Activated T-cell treated with anti-CD3 and anti-CD28 coated beads, Interleukin-2, amount 50 U/mL, for 4 hours (primary cell): ENCODE data around the gene FAAP20. TPM values are rescaled to one million over a fixed set of nuclear protein-coding genes. Genes with fewer than 3 reads are reported as not detected.

Experiments
- ATAC-seq, 2 donors: fragments of 200-7000 bp; cut with Tn5 transposase; one replicate each; pipeline ENCODE4 v1.10.0; 2021
- DNase-seq: peaks from one replicate; pipeline ENCODE4 v3.0.0-alpha.2; 2020
- H3K27me3 Mint-ChIP-seq: one replicate; pipeline ENCODE4 v1.8.0; 2021; ENCODE audit warnings: low read depth, mixed read lengths
- H3K36me3 Mint-ChIP-seq: one replicate; pipeline ENCODE4 v1.8.0; 2022; ENCODE audit warnings: mixed read lengths; ENCODE audit not compliant: insufficient read depth
- H3K4me1 Mint-ChIP-seq: one replicate; pipeline ENCODE4 v1.8.0; 2021; ENCODE audit warnings: low read depth, mixed read lengths
- H3K4me3 Mint-ChIP-seq: one replicate; pipeline ENCODE4 v1.8.0; 2021; ENCODE audit warnings: mild to moderate bottlenecking, moderate library complexity, mixed read lengths
- H3K9me3 Mint-ChIP-seq: one replicate; pipeline ENCODE4 v1.8.0; 2021; ENCODE audit warnings: mixed read lengths
- total RNA-seq, 3 donors: library from RNA; stranded (reverse); gene quantifications; one replicate each; pipeline ENCODE4 v1.2.1, GENCODE V29; 2021

Gene FAAP20
- total RNA-seq, 3 donors from 2014 or later, result 67.8 to 82.3 (median 69.9) TPM

- Mint-ChIP-seq H3K9me3 (no peaks in the 10 kb centered on the region), H3K4me3 (peak overlapping the region; percentile 78), H3K27me3 (no peaks in the 10 kb centered on the region), H3K4me1 (peaks cover 16% of the 10 kb centered on the region), H3K36me3 (no peaks in the 10 kb centered on the region)
- no peak for DNase-seq
- ATAC-seq, result no peak
Measured at GRCh38 chr1:2226525-2227345, 32.2 kb upstream of the FAAP20 start.

GRCh38 chr1:2224631-2225428 is 30.3 kb upstream of the FAAP20 start:
- ATAC-seq, result no peak
- Mint-ChIP-seq H3K27me3 (no peaks in the 10 kb centered on the region), H3K36me3 (no peaks in the 10 kb centered on the region), H3K4me1 (peaks cover 6% of the 10 kb centered on the region), H3K9me3 (no peaks in the 10 kb centered on the region), H3K4me3 (no peak overlapping the region)
- no peak for DNase-seq

GRCh38 chr1:2224170-2224584 is 29.6 kb upstream of the FAAP20 start:
- H3K9me3 Mint-ChIP-seq, result peaks cover 1% of the 10 kb centered on the region
- H3K27me3 Mint-ChIP-seq, result no peaks in the 10 kb centered on the region
- H3K36me3 Mint-ChIP-seq, result no peaks in the 10 kb centered on the region
- no peak for DNase-seq
- peaks cover 6% of the 10 kb centered on the region for H3K4me1 Mint-ChIP-seq
- no peak overlapping the region for H3K4me3 Mint-ChIP-seq
- no peak for ATAC-seq

- no peak for ATAC-seq
- H3K4me3 Mint-ChIP-seq, result no peak overlapping the region
- no peaks in the 10 kb centered on the region for H3K36me3 Mint-ChIP-seq
- peaks cover 8% of the 10 kb centered on the region for H3K9me3 Mint-ChIP-seq
- H3K4me1 Mint-ChIP-seq, result peaks cover 4% of the 10 kb centered on the region
- no peaks in the 10 kb centered on the region for H3K27me3 Mint-ChIP-seq
- DNase-seq, result no peak
Measured at GRCh38 chr1:2221271-2221670, 26.7 kb upstream of the FAAP20 start.

- ATAC-seq, result no peak
- Mint-ChIP-seq H3K9me3 (peaks cover 8% of the 10 kb centered on the region), H3K4me1 (peaks cover 8% of the 10 kb centered on the region), H3K36me3 (no peaks in the 10 kb centered on the region), H3K4me3 (no peak overlapping the region), H3K27me3 (no peaks in the 10 kb centered on the region)
- DNase-seq, result no peak
Measured at GRCh38 chr1:2216767-2217058, 22.1 kb upstream of the FAAP20 start.

GRCh38 chr1:2215909-2216766 is 21.6 kb upstream of the FAAP20 start:
- ATAC-seq (no peak), DNase-seq (no peak)
- Mint-ChIP-seq H3K9me3 (peaks cover 8% of the 10 kb centered on the region), H3K27me3 (no peaks in the 10 kb centered on the region), H3K4me3 (no peak overlapping the region), H3K36me3 (no peaks in the 10 kb centered on the region), H3K4me1 (peaks cover 8% of the 10 kb centered on the region)

GRCh38 chr1:2215329-2215728 is 20.8 kb upstream of the FAAP20 start:
- no peak overlapping the region for H3K4me3 Mint-ChIP-seq
- no peaks in the 10 kb centered on the region for H3K27me3 Mint-ChIP-seq
- peaks cover 8% of the 10 kb centered on the region for H3K4me1 Mint-ChIP-seq
- H3K9me3 Mint-ChIP-seq, result peaks cover 8% of the 10 kb centered on the region
- no peak for ATAC-seq
- DNase-seq, result no peak
- H3K36me3 Mint-ChIP-seq, result no peaks in the 10 kb centered on the region

- H3K9me3 Mint-ChIP-seq, result peaks cover 8% of the 10 kb centered on the region
- peaks cover 8% of the 10 kb centered on the region for H3K4me1 Mint-ChIP-seq
- DNase-seq (no peak), ATAC-seq (no peak)
- no peaks in the 10 kb centered on the region for H3K27me3 Mint-ChIP-seq
- H3K4me3 Mint-ChIP-seq, result no peak overlapping the region
- H3K36me3 Mint-ChIP-seq, result no peaks in the 10 kb centered on the region
Measured at GRCh38 chr1:2214541-2215241, 20.1 kb upstream of the FAAP20 start.

- Mint-ChIP-seq H3K27me3 (no peaks in the 10 kb centered on the region), H3K4me3 (no peak overlapping the region), H3K36me3 (no peaks in the 10 kb centered on the region), H3K4me1 (peaks cover 8% of the 10 kb centered on the region), H3K9me3 (peaks cover 3% of the 10 kb centered on the region)
- ATAC-seq, result no peak
- DNase-seq, result no peak
Measured at GRCh38 chr1:2213576-2214505, 19.3 kb upstream of the FAAP20 start.

- H3K27me3 Mint-ChIP-seq, result no peaks in the 10 kb centered on the region
- H3K36me3 Mint-ChIP-seq, result no peaks in the 10 kb centered on the region
- no peak for DNase-seq
- H3K4me3 Mint-ChIP-seq, result no peak overlapping the region
- peak; percentile 74 to 81 for ATAC-seq
- H3K9me3 Mint-ChIP-seq, result no peaks in the 10 kb centered on the region
- H3K4me1 Mint-ChIP-seq, result peaks cover 8% of the 10 kb centered on the region
Measured at GRCh38 chr1:2212532-2213491, 18.2 kb upstream of the FAAP20 start.

- Mint-ChIP-seq H3K4me1 (peaks cover 8% of the 10 kb centered on the region), H3K27me3 (no peaks in the 10 kb centered on the region), H3K9me3 (no peaks in the 10 kb centered on the region), H3K4me3 (no peak overlapping the region), H3K36me3 (no peaks in the 10 kb centered on the region)
- ATAC-seq (no peak), DNase-seq (no peak)
Measured at GRCh38 chr1:2212274-2212531, 17.6 kb upstream of the FAAP20 start.

GRCh38 chr1:2210786-2211185 is 16.2 kb upstream of the FAAP20 start:
- no peaks in the 10 kb centered on the region for H3K27me3 Mint-ChIP-seq
- no peak for ATAC-seq
- H3K4me3 Mint-ChIP-seq, result no peak overlapping the region
- no peaks in the 10 kb centered on the region for H3K36me3 Mint-ChIP-seq
- peaks cover 8% of the 10 kb centered on the region for H3K4me1 Mint-ChIP-seq
- no peaks in the 10 kb centered on the region for H3K9me3 Mint-ChIP-seq
- DNase-seq, result no peak
